H9 (cell line): ENCODE results near the gene SOX1. TPM values are rescaled to one million over a fixed set of nuclear protein-coding genes. Genes with fewer than 3 reads are reported as not detected.

ENCODE experiments used
- DNase-seq: peaks from one replicate; pipeline ENCODE4 v3.0.0-alpha.2; 2017
- H2AFZ ChIP-seq: one replicate; pipeline ENCODE4 v1.6.1; 2013; ENCODE audit warnings: mild to moderate bottlenecking, low read length, control low read depth, moderate library complexity
- H2AK5ac ChIP-seq: 2 replicates; pipeline ENCODE4 v1.6.1; 2013; ENCODE audit warnings: low read length, control low read depth, mixed read lengths; ENCODE audit not compliant: insufficient read length
- H2BK120ac ChIP-seq: one replicate; pipeline ENCODE4 v1.6.1; 2013; ENCODE audit warnings: low read depth, mild to moderate bottlenecking, low read length, control low read depth, inconsistent platforms; ENCODE audit not compliant: poor library complexity, severe bottlenecking
- H2BK12ac ChIP-seq: 2 replicates; pipeline ENCODE4 v1.6.1; 2013; ENCODE audit warnings: low read length, control low read depth, mixed read lengths, low read depth; ENCODE audit not compliant: insufficient read length
- H2BK15ac ChIP-seq: 2 replicates; pipeline ENCODE4 v1.6.1; 2013; ENCODE audit warnings: low read depth, low read length, control low read depth
- H2BK20ac ChIP-seq: one replicate; pipeline ENCODE4 v1.6.1; 2013; ENCODE audit warnings: low read depth, mild to moderate bottlenecking, low read length, control low read depth, inconsistent platforms; ENCODE audit not compliant: poor library complexity, severe bottlenecking
- H2BK5ac ChIP-seq: 2 replicates; pipeline ENCODE4 v1.6.1; 2013; ENCODE audit warnings: low read length, control low read depth, mixed read lengths; ENCODE audit not compliant: insufficient read length
- H3K14ac ChIP-seq: 2 replicates; pipeline ENCODE4 v1.6.1; 2013; ENCODE audit warnings: low read length, control low read depth; ENCODE audit not compliant: insufficient read depth
- H3K18ac ChIP-seq: 2 replicates; pipeline ENCODE4 v1.6.1; 2013; ENCODE audit warnings: low read depth, mild to moderate bottlenecking, mixed read lengths, low read length, control low read depth; ENCODE audit not compliant: insufficient read length
- H3K23ac ChIP-seq: 2 replicates; pipeline ENCODE4 v1.6.1; 2013; ENCODE audit warnings: low read length, control low read depth, mixed read lengths, low read depth; ENCODE audit not compliant: insufficient read length
- H3K23me2 ChIP-seq: 2 replicates; pipeline ENCODE4 v1.6.1; 2013; ENCODE audit warnings: low read depth, mild to moderate bottlenecking, mixed read lengths, low read length, control low read depth; ENCODE audit not compliant: insufficient read length, poor library complexity, severe bottlenecking
- H3K27ac ChIP-seq: 2 replicates; pipeline ENCODE4 v1.5.1; 2013; ENCODE audit warnings: low read length, control low read depth, mixed read lengths, low read depth; ENCODE audit not compliant: insufficient read length
- H3K27me3 ChIP-seq: 2 replicates; pipeline ENCODE4 v1.6.1; 2013; ENCODE audit warnings: low read length, control low read depth, inconsistent platforms; ENCODE audit not compliant: insufficient read depth
- H3K4ac ChIP-seq: 2 replicates; pipeline ENCODE4 v1.6.1; 2013; ENCODE audit warnings: low read depth, mild to moderate bottlenecking, control low read depth, inconsistent platforms, low read length, moderate library complexity
- H3K4me1 ChIP-seq: 2 replicates; pipeline ENCODE4 v1.6.1; 2013; ENCODE audit warnings: low read length, control low read depth, inconsistent platforms; ENCODE audit not compliant: insufficient read depth
- H3K4me2 ChIP-seq: 2 replicates; pipeline ENCODE4 v1.6.1; 2013; ENCODE audit warnings: low read length, control low read depth, mixed read lengths; ENCODE audit not compliant: insufficient read length, insufficient read depth
- H3K56ac ChIP-seq: 2 replicates; pipeline ENCODE4 v1.6.1; 2013; ENCODE audit warnings: low read depth, mild to moderate bottlenecking, mixed read lengths, low read length, control low read depth; ENCODE audit not compliant: insufficient read length
- H3K79me1 ChIP-seq: 2 replicates; pipeline ENCODE4 v1.6.1; 2013; ENCODE audit warnings: low read depth, mild to moderate bottlenecking, moderate library complexity, low read length, control low read depth, inconsistent platforms; ENCODE audit not compliant: insufficient read depth, poor library complexity, severe bottlenecking
- H3K79me2 ChIP-seq: 2 replicates; pipeline ENCODE4 v1.6.1; 2013; ENCODE audit warnings: low read length, control low read depth, inconsistent platforms; ENCODE audit not compliant: insufficient read depth
- H3K9ac ChIP-seq: 2 replicates; pipeline ENCODE4 v1.6.1; 2013; ENCODE audit warnings: low read length, control low read depth, mixed read lengths; ENCODE audit not compliant: insufficient read length; ENCODE audit errors: extremely low read depth
- H3K9me3 ChIP-seq: one replicate; pipeline ENCODE4 v1.6.1; 2013; ENCODE audit warnings: low read depth, low read length, inconsistent platforms; ENCODE audit not compliant: control insufficient read depth
- H3T11ph ChIP-seq: one replicate; pipeline ENCODE4 v1.6.1; 2013; ENCODE audit warnings: mild to moderate bottlenecking, low read length, control low read depth, inconsistent platforms
- H4K20me1 ChIP-seq: one replicate; pipeline ENCODE4 v1.6.1; 2013; ENCODE audit not compliant: control insufficient read depth, insufficient read length, insufficient read depth
- H4K5ac ChIP-seq: 2 replicates; pipeline ENCODE4 v1.6.1; 2013; ENCODE audit warnings: low read depth, mild to moderate bottlenecking, mixed read lengths, low read length, control low read depth; ENCODE audit not compliant: insufficient read length
- H4K8ac ChIP-seq: replicated peaks from 2 replicates; pipeline ENCODE4 v1.6.1; 2013; ENCODE audit warnings: low read length, control low read depth, mixed read lengths, low read depth; ENCODE audit not compliant: insufficient read length
- H4K91ac ChIP-seq: 2 replicates; pipeline ENCODE4 v1.6.1; 2013; ENCODE audit warnings: low read depth, mild to moderate bottlenecking, moderate library complexity, mixed read lengths, low read length, control low read depth; ENCODE audit not compliant: insufficient read length
- H3K27ac Mint-ChIP-seq, 3 experiments: 2 replicates in 2 of 3; 3 replicates in 1 of 3; pipeline ENCODE4 v1.8.0; 2020 to 2021; ENCODE audit warnings: mixed read lengths in 3 of 3, mild to moderate bottlenecking in 1 of 3, moderate library complexity in 1 of 3
- H3K27me3 Mint-ChIP-seq: 2 replicates; pipeline ENCODE4 v1.8.0; 2021; ENCODE audit warnings: low read depth, mild to moderate bottlenecking, moderate library complexity, mixed read lengths
- H3K36me3 Mint-ChIP-seq, 3 experiments: 2 replicates in 2 of 3; 3 replicates in 1 of 3; pipeline ENCODE4 v1.8.0; 2020 to 2021; ENCODE audit warnings: low read depth in 3 of 3, mixed read lengths in 3 of 3; ENCODE audit not compliant: insufficient read depth in 1 of 3
- H3K4me1 Mint-ChIP-seq, 2 experiments: 2 replicates each; pipeline ENCODE4 v1.8.0; 2020; ENCODE audit warnings: mixed read lengths in 2 of 2
- H3K4me3 Mint-ChIP-seq, 2 experiments: 2 replicates in 1 of 2; 3 replicates in 1 of 2; pipeline ENCODE4 v1.8.0; 2020 to 2021; ENCODE audit warnings: mild to moderate bottlenecking in 2 of 2, mixed read lengths in 2 of 2, moderate library complexity in 1 of 2
- H3K9me3 Mint-ChIP-seq, 2 experiments: 2 replicates in 1 of 2; 3 replicates in 1 of 2; pipeline ENCODE4 v1.8.0; 2020; ENCODE audit warnings: mild to moderate bottlenecking in 2 of 2, mixed read lengths in 2 of 2, moderate library complexity in 1 of 2
- WGBS: extraction: QIAGEN DNeasy Blood & Tissue Kit; methylation state at CpG from one replicate; pipeline ENCODE4 v1.1.7; 2013; ENCODE audit warnings: missing lambda C conversion rate, low lambda C conversion rate, mixed read lengths; ENCODE audit not compliant: insufficient read length; ENCODE audit errors: extremely low coverage; 5-methylcytosine and 5-hydroxymethylcytosine counted together
- total RNA-seq: library from RNA; stranded (reverse); gene quantifications from 2 replicates; pipeline ENCODE4 v1.2.1, GENCODE V29; 2021
- TF ChIP-seq, protein P1 (sequence below): fragments of 200-600 bp; sonication (generic); conservative IDR thresholded peaks from 3 replicates; pipeline ENCODE4 v1.8.0; 2021; ENCODE audit warnings: antibody characterized with exemption, mild to moderate bottlenecking

SOX1 gene
- total RNA-seq, 1 experiment from 2014 or later = 0.17 TPM

DNA sequence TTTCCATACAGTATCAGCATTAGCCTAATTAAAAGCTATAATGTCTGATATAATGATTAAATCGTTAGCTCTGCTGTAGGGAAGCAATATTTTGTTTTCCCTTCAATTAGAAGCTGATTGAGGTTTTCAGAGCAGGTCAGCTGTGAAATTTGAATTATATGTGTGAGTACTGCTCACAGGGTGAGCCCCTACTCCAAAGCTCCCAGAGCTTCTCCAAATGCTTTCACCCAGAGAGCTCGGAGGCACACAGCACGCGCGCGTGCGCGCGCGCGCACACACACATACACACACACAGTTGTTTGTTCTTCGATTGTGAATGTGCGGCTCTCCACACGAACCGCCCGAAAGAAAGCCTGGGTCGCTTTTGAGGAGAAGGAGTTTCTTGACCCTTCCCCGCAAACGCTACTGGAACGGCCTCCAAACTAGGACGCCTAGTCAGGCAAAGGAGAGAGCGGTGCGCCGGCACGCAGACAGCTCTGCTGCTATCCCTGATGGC lies 4.8 kb upstream of the SOX1 start:
- H3K27me3 ChIP-seq = peaks cover 89% of the 10 kb centered on the region
- H2BK12ac ChIP-seq = no peak overlapping the region
- peak overlapping the region; percentile 40 for H3K4me2 ChIP-seq
- no peak overlapping the region for H4K5ac ChIP-seq
- no peaks in the 10 kb centered on the region for H3K79me1 ChIP-seq
- WGBS = no CpG with 5 or more reads among the region's 25 CpGs
- no peak overlapping the region for H3K14ac ChIP-seq
- no peak overlapping the region for H2BK20ac ChIP-seq
- H2AK5ac ChIP-seq = no peak overlapping the region
- H4K91ac ChIP-seq = no peak overlapping the region
- H4K8ac ChIP-seq = no peak overlapping the region
- peaks cover 6% of the 10 kb centered on the region for H3K23me2 ChIP-seq
- no peak overlapping the region for H3K18ac ChIP-seq
- no peak overlapping the region for H3K4ac ChIP-seq
- H3T11ph ChIP-seq = no peak overlapping the region
- no peak overlapping the region for H3K56ac ChIP-seq
- H3K4me1 ChIP-seq = no peaks in the 10 kb centered on the region
- no peak overlapping the region for H3K23ac ChIP-seq
- peaks cover 97% of the 10 kb centered on the region for H3K27me3 Mint-ChIP-seq
- no peak overlapping the region for H3K9ac ChIP-seq
- H3K9me3 Mint-ChIP-seq = peaks cover 0 to 5% of the 10 kb centered on the region in 2 experiments; a peak in 3 of 5 replicates
- DNase-seq = no peak
- no peaks in the 10 kb centered on the region for H3K9me3 ChIP-seq
- H2AFZ ChIP-seq = no peak overlapping the region
- no peak overlapping the region for H2BK15ac ChIP-seq
- no peaks in the 10 kb centered on the region for H4K20me1 ChIP-seq
- no peak overlapping the region for H2BK120ac ChIP-seq
- H3K27ac ChIP-seq = no peak overlapping the region
- no peaks in the 10 kb centered on the region for H3K79me2 ChIP-seq
- H2BK5ac ChIP-seq = no peak overlapping the region
- no peak overlapping the region for H3K27ac Mint-ChIP-seq
- TF ChIP-seq, protein P1, sequence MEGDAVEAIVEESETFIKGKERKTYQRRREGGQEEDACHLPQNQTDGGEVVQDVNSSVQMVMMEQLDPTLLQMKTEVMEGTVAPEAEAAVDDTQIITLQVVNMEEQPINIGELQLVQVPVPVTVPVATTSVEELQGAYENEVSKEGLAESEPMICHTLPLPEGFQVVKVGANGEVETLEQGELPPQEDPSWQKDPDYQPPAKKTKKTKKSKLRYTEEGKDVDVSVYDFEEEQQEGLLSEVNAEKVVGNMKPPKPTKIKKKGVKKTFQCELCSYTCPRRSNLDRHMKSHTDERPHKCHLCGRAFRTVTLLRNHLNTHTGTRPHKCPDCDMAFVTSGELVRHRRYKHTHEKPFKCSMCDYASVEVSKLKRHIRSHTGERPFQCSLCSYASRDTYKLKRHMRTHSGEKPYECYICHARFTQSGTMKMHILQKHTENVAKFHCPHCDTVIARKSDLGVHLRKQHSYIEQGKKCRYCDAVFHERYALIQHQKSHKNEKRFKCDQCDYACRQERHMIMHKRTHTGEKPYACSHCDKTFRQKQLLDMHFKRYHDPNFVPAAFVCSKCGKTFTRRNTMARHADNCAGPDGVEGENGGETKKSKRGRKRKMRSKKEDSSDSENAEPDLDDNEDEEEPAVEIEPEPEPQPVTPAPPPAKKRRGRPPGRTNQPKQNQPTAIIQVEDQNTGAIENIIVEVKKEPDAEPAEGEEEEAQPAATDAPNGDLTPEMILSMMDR = no peak
- peaks cover 12 to 51% of the 10 kb centered on the region in 2 experiments for H3K4me1 Mint-ChIP-seq
- peaks cover 0 to 2% (median 0%) of the 10 kb centered on the region in 3 experiments; a peak in 2 of 7 replicates for H3K36me3 Mint-ChIP-seq
- H3K4me3 Mint-ChIP-seq = peak overlapping the region in 1 of 2 experiments; percentile 65; a peak in 3 of 5 replicates
